WTC11 (cell line): ENCODE measurements around the gene IBA57. TPM values are rescaled to one million over a fixed set of nuclear protein-coding genes. Genes with fewer than 3 reads are reported as not detected.

Experiments used
- ATAC-seq: fragments of 200-7000 bp; cut with Tn5 transposase; 2 replicates; pipeline ENCODE4 v1.10.0; 2021; ENCODE audit warnings: mild to moderate bottlenecking, moderate library complexity
- CTCF ChIA-PET: fragments of 300-600 bp; sonication (Branson Sonifier 250); formaldehyde crosslinking; loops from one replicate; lab custom pipeline; 2021; ENCODE audit warnings: antibody characterized with exemption; lab: Charles Lee
- POLR2A ChIA-PET: fragments of 350-600 bp; sonication (Branson Sonifier 250); formaldehyde crosslinking; loops from one replicate; lab custom pipeline; 2021; ENCODE audit warnings: antibody characterized with exemption; lab: Charles Lee
- DNase-seq: peaks from one replicate; pipeline ENCODE4 v3.0.0; 2021; ENCODE audit warnings: low spot score
- H3K27ac Mint-ChIP-seq: 2 replicates; pipeline ENCODE4 v1.8.0; 2021; ENCODE audit warnings: mixed read lengths
- H3K27me3 Mint-ChIP-seq: 2 replicates; pipeline ENCODE4 v1.8.0; 2021; ENCODE audit warnings: low read depth, mild to moderate bottlenecking, moderate library complexity, mixed read lengths
- H3K36me3 Mint-ChIP-seq: 2 replicates; pipeline ENCODE4 v1.8.0; 2021; ENCODE audit warnings: mixed read lengths
- H3K4me1 Mint-ChIP-seq: 2 replicates; pipeline ENCODE4 v1.8.0; 2022; ENCODE audit warnings: mixed read lengths
- H3K4me3 Mint-ChIP-seq: 2 replicates; pipeline ENCODE4 v1.8.0; 2021; ENCODE audit warnings: mild to moderate bottlenecking, moderate library complexity, mixed read lengths
- H3K9me3 Mint-ChIP-seq: 2 replicates; pipeline ENCODE4 v1.8.0; 2021; ENCODE audit warnings: mixed read lengths
- ATF1 ChIP-seq: sonication (generic); formaldehyde crosslinking; IDR thresholded peaks from 2 replicates; pipeline ENCODE4 v1.8.1; 2023; ENCODE audit warnings: mild to moderate bottlenecking, moderate library complexity, missing genetic modification reagents
- ATF2 ChIP-seq: sonication (generic); formaldehyde crosslinking; IDR thresholded peaks from 2 replicates; pipeline ENCODE4 v1.8.1; 2022; ENCODE audit warnings: low read depth, missing genetic modification reagents, borderline replicate concordance
- ATF3 ChIP-seq: sonication (generic); formaldehyde crosslinking; conservative IDR thresholded peaks from 2 replicates; pipeline ENCODE4 v1.8.1; 2022; ENCODE audit warnings: mild to moderate bottlenecking, missing genetic modification reagents
- ATF6 ChIP-seq: sonication (generic); formaldehyde crosslinking; IDR thresholded peaks from 2 replicates; pipeline ENCODE4 v1.8.1; 2023; ENCODE audit warnings: mild to moderate bottlenecking, missing genetic modification reagents
- CBFB ChIP-seq: sonication (generic); formaldehyde crosslinking; IDR thresholded peaks from 2 replicates; pipeline ENCODE4 v1.8.1; 2022; ENCODE audit warnings: mild to moderate bottlenecking, low read depth, missing genetic modification reagents
- CREM ChIP-seq: sonication (generic); formaldehyde crosslinking; IDR thresholded peaks from 2 replicates; pipeline ENCODE4 v1.8.1; 2022; ENCODE audit warnings: mild to moderate bottlenecking, missing genetic modification reagents, moderate library complexity
- E2F5 ChIP-seq: sonication (generic); formaldehyde crosslinking; IDR thresholded peaks from 2 replicates; pipeline ENCODE4 v1.8.1; 2022; ENCODE audit warnings: mild to moderate bottlenecking, moderate library complexity, missing genetic modification reagents
- ELF4 ChIP-seq: sonication (generic); formaldehyde crosslinking; IDR thresholded peaks from 2 replicates; pipeline ENCODE4 v1.8.1; 2022; ENCODE audit warnings: low read depth, mild to moderate bottlenecking, moderate library complexity, missing genetic modification reagents
- ERG ChIP-seq: fragments of 250-450 bp; sonication (Bioruptor Pico); IDR thresholded peaks from 2 replicates; pipeline ENCODE4 v1.8.0; 2021; ENCODE audit warnings: mild to moderate bottlenecking
- GTF2I ChIP-seq: fragments of 250-450 bp; sonication (Bioruptor Pico); conservative IDR thresholded peaks from 2 replicates; pipeline ENCODE4 v1.4.0; 2021; ENCODE audit warnings: mild to moderate bottlenecking
- JUN ChIP-seq: sonication (generic); formaldehyde crosslinking; IDR thresholded peaks from 2 replicates; pipeline ENCODE4 v1.8.0; 2023; ENCODE audit warnings: mild to moderate bottlenecking, missing genetic modification reagents
- MXD4 ChIP-seq: fragments of 250-450 bp; sonication (Bioruptor Pico); IDR thresholded peaks from 2 replicates; pipeline ENCODE4 v1.8.0; 2021; ENCODE audit warnings: mild to moderate bottlenecking, moderate library complexity, borderline replicate concordance
- PREB ChIP-seq: sonication (generic); formaldehyde crosslinking; IDR thresholded peaks from 2 replicates; pipeline ENCODE4 v1.8.1; 2022; ENCODE audit warnings: mild to moderate bottlenecking, missing genetic modification reagents, moderate library complexity, borderline replicate concordance
- PRRX2 ChIP-seq: fragments of 250-450 bp; sonication (Bioruptor Pico); IDR thresholded peaks from 2 replicates; pipeline ENCODE4 v1.8.0; 2021; ENCODE audit warnings: mild to moderate bottlenecking
- RELA ChIP-seq: sonication (generic); formaldehyde crosslinking; IDR thresholded peaks from 2 replicates; pipeline ENCODE4 v1.8.1; 2022; ENCODE audit warnings: missing genetic modification reagents, mild to moderate bottlenecking, borderline replicate concordance
- SMAD3 ChIP-seq: sonication (generic); formaldehyde crosslinking; IDR thresholded peaks from 2 replicates; pipeline ENCODE4 v1.8.0; 2022; ENCODE audit warnings: missing genetic modification reagents, mild to moderate bottlenecking, borderline replicate concordance
- SMAD4 ChIP-seq: sonication (generic); formaldehyde crosslinking; IDR thresholded peaks from 2 replicates; pipeline ENCODE4 v1.8.0; 2022; ENCODE audit warnings: mild to moderate bottlenecking, missing genetic modification reagents
- ZMAT4 ChIP-seq: fragments of 250-450 bp; sonication (Bioruptor Pico); IDR thresholded peaks from 2 replicates; pipeline ENCODE4 v1.9.0; 2021; ENCODE audit warnings: mild to moderate bottlenecking
- ZNF232 ChIP-seq: sonication (generic); formaldehyde crosslinking; IDR thresholded peaks from 2 replicates; pipeline ENCODE4 v1.8.0; 2022; ENCODE audit warnings: mild to moderate bottlenecking, missing genetic modification reagents
- ZNF263 ChIP-seq: sonication (generic); formaldehyde crosslinking; IDR thresholded peaks from 2 replicates; pipeline ENCODE4 v1.8.1; 2022; ENCODE audit warnings: low read depth, mild to moderate bottlenecking, moderate library complexity, missing genetic modification reagents
- ZNF317 ChIP-seq: sonication (generic); formaldehyde crosslinking; IDR thresholded peaks from 2 replicates; pipeline ENCODE4 v1.8.1; 2023; ENCODE audit warnings: low read depth, mild to moderate bottlenecking, moderate library complexity, missing genetic modification reagents, borderline replicate concordance
- ZNF396 ChIP-seq: fragments of 250-450 bp; sonication (Bioruptor Pico); IDR thresholded peaks from 2 replicates; pipeline ENCODE4 v1.8.0; 2021; ENCODE audit warnings: mild to moderate bottlenecking, moderate library complexity, borderline replicate concordance
- ZNF512 ChIP-seq: sonication (generic); formaldehyde crosslinking; IDR thresholded peaks from 2 replicates; pipeline ENCODE4 v1.8.1; 2022; ENCODE audit warnings: missing genetic modification reagents, borderline replicate concordance
- total RNA-seq: library from RNA; stranded (reverse); gene quantifications from 3 replicates; pipeline ENCODE4 v1.2.3, GENCODE V29; 2021

Gene IBA57
- total RNA-seq, 1 experiment from 2014 or later, result 11.4 TPM

- Mint-ChIP-seq H3K4me1 (no peaks in the 10 kb centered on the region), H3K36me3 (no peaks in the 10 kb centered on the region), H3K9me3 (no peaks in the 10 kb centered on the region), H3K4me3 (no peak overlapping the region), H3K27me3 (peaks cover 54% of the 10 kb centered on the region), H3K27ac (no peak overlapping the region)
- CTCF ChIA-PET, result interaction anchor here (0.7 kb wide), 1 partner anchor 77 kb away, joined by 5 read pairs; no protein-coding TSS in a partner anchor
- POLR2A ChIA-PET, result no interaction called here
- TF ChIP-seq ZMAT4 (no peak), RELA (no peak), ATF3 (no peak), ELF4 (CRISPR knock-in tag) (no peak), ATF1 (CRISPR knock-in tag) (no peak), CBFB (CRISPR knock-in tag) (no peak), GTF2I (CRISPR knock-in tag) (no peak), SMAD4 (CRISPR knock-in tag) (no peak), PRRX2 (CRISPR knock-in tag) (no peak), ZNF396 (CRISPR knock-in tag) (no peak), ATF2 (no peak), ERG (CRISPR knock-in tag) (no peak), ZNF317 (CRISPR knock-in tag) (no peak), ATF6 (no peak), E2F5 (CRISPR knock-in tag) (no peak)
- ATAC-seq (no peak), DNase-seq (no peak)
Measured at GRCh38 chr1:228207381-228207810, 41.8 kb downstream of the IBA57 start.

GRCh38 chr1:228207851-228208821, 42.5 kb downstream of the IBA57 start, which contains the start of gene OBSCN:
Gene OBSCN (plus strand): TSS chr1:228208044. CDS start chr1:228211784, 3,740 bp downstream.
- no peak for ATAC-seq
- ChIA-PET CTCF (interaction anchor here (0.6 to 0.7 kb wide), 2 partner anchors 52 to 77 kb away, joined by 4 to 5 read pairs; no protein-coding TSS in a partner anchor), POLR2A (no interaction called here)
- Mint-ChIP-seq H3K9me3 (no peaks in the 10 kb centered on the region), H3K4me1 (no peaks in the 10 kb centered on the region), H3K4me3 (no peak within 1 kb of the TSS), H3K27me3 (peaks cover 49% of the 10 kb centered on the region), H3K36me3 (no peaks in the 10 kb centered on the region), H3K27ac (no peak within 1 kb of the TSS)
- DNase-seq, result no peak
- TF ChIP-seq MXD4 (CRISPR knock-in tag), result no peak
- TF ChIP-seq SMAD3 (CRISPR knock-in tag), result no peak
- no peak for TF ChIP-seq ZNF232 (CRISPR knock-in tag)
- no peak for TF ChIP-seq PREB (CRISPR knock-in tag)
- TF ChIP-seq ZNF263 (CRISPR knock-in tag), result no peak
- no peak for TF ChIP-seq ERG (CRISPR knock-in tag)
- no peak for TF ChIP-seq CREM (CRISPR knock-in tag)
- TF ChIP-seq JUN (CRISPR knock-in tag), result no peak
- no peak for TF ChIP-seq ZNF317 (CRISPR knock-in tag)
- no peak for TF ChIP-seq ZNF512
